HG02610 (cell line): ENCODE measurements around the gene OPN3.

Source experiments
- ATAC-seq: cut with Tn5 transposase; IDR thresholded peaks from one replicate; pipeline ENCODE4 v1.9.1; 2021; ENCODE audit warnings: mild to moderate bottlenecking, moderate library complexity; ENCODE audit not compliant: unreplicated experiment

The OPN3 gene

DNA sequence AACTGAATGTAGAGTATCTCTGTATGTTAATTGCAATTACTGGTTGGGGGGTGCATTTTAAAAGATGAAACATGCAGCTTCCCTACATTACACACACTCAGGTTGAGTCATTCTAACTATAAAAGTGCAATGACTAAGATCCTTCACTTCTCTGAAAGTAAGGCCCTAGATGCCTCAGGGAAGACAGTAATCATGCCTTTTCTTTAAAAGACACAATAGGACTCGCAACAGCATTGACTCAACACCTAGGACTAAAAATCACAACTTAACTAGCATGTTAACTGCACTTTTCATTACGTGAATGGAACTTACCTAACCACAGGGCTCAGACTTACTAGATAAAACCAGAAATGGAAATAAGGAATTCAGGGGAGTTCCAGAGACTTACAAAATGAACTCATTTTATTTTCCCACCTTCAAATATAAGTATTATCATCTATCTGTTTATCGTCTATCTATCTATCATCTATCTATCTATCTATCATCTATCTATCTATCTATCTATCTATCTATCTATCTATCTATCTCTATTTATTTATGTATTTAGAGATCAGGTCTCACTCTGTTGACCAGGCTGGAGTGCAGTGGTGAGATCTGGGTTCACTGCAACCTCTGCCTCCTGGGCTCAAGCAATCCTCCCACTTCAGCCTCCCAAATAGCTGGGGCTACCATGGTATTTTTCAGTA is 47.8 kb downstream of the OPN3 start:
- peak; percentile 90 for ATAC-seq

DNA sequence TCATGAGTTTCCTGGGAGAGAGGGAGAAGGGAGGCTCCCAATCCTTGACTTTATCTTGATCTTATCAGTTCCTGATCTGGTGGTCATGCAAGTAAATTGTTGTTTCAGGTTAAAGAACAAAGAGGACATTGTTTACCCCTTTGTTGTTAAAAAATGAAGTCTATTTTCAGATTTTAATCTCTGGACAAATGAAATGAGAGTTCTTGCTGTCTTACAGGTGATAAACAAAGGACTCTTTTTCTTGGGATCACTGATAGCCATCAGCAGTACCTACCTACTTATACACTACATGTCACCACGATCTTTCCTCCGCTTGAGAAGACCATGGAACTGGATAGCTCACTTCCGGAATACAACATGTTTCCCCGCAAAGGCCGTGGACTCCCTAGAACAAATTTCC is 48.4 kb downstream of the OPN3 start:
- ATAC-seq, result no peak

DNA sequence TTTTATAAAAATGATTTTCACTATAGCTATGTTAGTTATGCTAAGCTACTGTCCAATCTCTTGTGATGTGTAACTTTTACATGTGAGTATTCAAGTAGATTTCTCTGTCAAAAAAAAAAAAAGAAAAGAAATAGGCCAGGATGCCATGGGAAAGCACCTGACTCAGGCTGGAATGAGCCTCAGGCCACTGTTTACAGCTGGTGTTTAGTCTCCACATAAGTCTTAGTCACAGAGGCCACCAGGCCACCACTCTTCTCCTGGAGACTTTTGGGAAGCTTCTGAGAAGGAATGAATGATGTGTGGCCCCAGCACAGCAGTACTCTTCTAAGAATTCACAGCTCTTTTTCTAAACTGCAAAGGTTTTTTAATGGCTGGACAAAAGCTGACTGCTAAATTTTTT is 48.9 kb downstream of the OPN3 start:
- no peak for ATAC-seq

DNA sequence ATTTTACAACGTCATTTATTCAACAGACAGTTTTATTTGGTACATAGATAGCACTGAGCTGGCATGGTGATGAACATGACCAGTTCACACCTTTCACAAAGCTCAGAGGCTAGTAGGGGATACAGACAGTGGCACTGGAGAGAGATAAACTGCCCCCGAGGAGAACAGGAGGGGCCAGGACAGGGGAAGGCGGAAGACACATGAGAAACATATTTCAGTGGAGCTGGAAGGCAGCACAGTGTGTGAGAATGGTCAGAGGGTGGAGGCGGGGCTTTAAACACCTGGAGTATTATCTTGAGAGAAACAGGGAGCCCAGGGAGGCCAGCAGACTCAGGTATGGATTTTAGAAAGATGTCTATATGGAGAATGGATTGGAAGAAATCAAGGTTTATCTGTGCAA is 49.5 kb downstream of the OPN3 start:
- no peak for ATAC-seq

DNA sequence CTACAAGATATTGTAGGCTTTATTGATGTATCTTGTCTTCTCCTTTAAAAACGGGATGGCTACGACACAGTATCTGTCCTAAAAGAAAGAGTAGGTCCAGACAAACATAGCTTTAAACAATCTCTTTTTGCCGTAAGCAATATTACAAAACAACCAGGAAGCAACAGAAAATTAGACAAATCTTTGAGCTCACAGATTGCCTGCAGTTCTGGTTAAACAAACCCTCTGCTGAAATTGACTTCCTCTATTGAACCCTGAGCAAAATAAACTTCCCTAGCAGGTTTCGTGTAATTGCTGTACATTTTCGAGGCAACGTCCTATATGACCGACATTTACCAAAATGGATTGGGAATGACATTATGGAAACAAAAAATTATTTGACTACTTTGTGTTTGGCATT is 50.6 kb downstream of the OPN3 start:
- no peak for ATAC-seq

DNA sequence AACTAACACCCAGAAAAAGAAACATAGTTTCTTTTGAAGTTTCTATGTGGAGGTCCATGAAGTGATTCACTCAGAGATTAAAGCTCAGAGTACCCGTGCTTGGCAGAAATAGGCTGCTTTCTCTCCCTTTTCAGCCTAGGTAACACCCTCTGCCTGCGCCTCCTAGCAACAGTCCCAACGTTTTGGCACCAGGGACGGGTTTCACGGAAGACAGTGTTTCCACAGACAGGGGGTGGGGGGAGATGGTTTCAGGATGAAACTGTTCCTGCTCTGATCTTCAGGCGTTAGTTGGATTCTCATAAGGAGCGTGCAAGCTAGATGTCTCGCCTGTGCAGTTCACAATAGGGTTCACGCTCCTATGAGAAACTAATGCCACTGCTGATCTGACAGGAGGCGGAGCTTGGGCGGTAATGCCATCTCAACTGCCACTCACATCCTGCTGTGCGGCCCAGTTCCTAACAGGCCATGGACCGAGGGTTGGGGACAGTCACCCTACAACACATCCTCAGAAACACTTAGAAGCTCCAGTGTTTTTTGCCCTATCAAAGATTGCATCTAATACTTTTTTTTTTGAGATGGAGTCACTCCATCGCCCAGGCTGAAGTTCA is 53.2 kb downstream of the OPN3 start:
- ATAC-seq, result no peak

DNA sequence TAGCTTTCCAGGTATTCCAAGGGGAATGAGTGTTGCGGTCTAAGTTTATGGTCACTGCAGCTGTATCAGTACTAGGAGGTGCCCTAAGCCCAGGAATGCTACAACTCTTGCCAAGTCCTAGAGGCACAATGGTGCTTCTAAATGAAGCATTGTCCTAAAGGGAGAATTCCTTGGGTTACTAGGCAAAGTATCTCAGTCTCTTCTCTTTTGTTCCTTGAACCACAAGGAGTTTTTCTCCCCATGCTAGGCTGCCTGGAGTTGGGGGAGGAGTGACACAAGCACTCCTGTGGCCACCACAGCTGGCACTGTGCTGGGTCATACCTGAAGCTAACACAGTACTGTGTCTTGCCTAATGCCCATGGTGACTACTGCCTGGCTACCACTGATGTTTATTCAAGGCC is 57.2 kb downstream of the OPN3 start:
- ATAC-seq, result no peak

DNA sequence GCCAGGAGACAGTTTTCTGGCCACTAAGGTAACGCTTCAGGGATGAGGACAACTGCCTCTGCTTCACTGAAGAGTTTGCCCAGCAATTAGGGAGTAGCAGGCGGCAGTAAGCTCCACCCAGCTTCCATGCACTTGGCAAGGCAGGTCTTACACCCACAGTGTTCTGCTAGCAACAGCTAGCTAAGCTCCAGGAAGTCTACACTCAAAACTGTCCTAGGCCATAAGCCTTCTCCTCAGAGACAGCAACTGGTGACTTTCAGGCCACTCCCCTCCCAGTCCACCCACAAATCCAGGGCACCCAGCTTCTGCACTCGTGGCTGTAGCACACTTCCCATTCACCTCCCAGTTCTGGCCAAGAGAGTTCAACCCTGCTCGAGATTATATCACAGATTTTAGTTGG is 60.7 kb downstream of the OPN3 start:
- ATAC-seq, result no peak

DNA sequence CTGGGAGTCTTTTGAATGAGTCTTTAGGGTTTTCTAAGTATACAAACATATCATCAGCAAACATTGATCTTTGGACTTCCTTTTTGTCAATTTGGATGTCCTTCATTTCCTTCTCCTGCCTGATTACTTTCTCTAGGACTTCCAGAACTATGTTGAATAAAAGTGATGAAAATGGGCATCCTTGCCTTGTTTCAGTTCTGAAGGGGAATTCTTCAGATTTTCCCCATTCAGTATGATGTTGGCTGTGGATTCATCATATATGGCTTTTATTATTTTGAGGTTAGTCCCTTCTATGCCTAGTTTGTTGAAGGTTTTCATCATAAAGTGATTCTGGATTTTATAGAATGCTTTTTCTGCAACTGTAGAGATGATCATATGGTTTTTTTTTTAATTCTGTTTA is 66.0 kb downstream of the OPN3 start:
- ATAC-seq, result no peak

DNA sequence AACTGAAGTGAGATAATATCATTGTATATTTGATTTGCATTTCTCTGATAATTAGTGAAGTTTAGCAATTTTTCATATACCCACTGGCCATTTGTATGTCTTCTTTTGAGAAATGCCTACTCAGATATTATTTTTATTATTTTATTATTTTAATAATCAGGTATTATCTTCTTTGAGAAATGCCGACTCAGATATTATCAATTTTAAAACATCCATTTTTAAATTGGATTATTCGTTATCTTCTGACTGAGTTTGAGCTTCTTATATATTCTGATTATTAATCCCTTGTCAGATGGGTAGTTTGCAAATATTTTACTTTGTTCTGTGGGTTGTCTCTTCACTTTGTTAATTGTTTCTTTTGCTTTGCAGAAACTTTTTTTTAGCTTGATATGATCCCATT is 70.3 kb downstream of the OPN3 start:
- ATAC-seq, result no peak

DNA sequence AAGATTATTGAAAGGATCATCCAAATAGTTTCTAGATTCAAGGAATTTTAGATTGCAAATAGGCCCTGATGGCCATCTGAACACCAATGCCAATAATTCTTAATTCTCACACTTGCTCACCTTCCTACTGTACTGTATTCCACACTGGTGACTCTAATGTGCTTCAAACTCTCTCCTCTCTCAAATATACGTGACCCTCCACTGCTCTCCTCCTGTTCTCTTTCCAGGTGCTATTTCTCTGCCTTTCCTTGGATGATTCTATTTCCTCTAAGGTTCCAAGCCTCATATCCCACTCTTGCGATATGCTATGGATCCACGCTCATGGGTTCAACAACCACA is 79.4 kb downstream of the OPN3 start:
- no peak for ATAC-seq

DNA sequence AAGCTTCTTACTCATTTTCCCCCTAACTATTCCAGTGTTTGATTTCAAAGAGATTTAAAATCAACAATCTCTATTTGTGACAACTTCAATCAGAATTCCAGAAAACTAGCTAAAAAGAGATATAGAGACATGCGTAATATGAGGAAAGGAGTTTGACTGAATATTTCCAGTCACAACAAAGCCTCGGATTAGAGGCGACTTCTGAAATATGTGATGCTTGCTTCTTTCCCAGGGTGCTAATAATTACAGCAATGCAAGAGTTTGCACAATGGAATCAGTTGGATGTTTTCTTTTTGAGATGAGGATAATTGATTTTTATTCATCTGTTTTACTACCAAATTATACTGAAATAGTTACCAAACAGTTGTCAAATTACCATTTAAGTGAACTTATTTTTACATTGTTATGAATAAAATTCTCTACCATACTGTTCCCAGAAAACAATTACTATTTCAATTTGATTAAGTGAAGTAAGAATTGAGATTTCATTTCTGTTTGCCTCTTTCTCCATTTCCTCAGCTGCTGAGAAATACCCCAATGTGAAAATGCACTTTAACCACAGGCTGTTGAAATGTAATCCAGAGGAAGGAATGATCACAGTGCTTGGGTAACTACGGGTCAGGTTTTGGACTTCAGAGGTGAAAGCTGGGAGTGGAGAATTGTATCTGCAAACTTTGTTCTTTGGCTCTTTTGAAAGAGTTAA is 79.9 kb downstream of the OPN3 start:
- ATAC-seq, result no peak

DNA sequence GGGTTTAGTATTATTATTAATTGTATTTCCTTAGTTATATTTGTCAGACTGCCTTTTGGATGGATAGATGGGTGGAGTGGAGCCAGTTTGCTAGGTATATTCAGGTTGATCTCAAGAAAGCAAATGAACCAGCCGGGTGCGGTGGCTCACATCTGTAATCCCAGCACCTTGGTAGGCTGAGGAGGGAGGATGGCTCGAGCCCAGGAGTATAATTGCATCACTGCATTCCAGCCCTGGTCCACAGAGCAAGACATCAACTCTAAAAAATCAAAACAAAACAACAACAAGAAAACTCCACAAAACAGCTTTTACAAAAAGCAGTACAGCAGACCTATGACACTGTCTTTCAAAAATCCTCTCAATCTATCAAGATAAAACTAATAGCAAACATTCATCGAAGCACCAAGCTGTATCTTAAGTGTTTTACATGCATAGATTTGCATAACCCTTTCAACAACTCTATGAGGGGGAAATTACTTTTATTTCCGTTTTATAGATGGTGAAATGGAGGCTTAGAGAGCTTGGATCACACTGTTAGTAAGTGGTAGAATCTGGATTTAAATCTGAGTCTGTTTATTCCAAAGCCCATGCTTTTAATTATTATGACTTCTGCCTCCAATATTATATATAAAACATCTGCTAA is 82.5 kb downstream of the OPN3 start:
- ATAC-seq, result no peak

DNA sequence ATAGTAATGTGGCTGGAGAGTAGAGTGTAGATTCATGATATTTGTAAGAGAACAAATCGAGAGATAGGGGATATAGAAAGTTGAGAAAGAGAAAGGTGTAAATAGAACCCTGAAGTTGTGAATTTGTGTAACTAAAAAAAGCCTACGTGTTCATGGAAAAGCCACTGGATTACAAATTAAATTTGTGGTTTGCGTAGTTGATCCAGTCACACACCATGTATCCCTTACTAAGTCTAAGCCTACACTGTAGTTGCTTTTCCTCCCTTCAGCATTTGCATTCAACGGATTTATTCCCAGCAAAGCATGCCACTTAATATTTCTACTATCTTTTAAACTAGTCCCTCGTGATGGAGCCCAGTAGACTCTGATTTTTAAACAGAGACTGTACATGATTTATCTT is 83.1 kb downstream of the OPN3 start:
- ATAC-seq, result no peak

DNA sequence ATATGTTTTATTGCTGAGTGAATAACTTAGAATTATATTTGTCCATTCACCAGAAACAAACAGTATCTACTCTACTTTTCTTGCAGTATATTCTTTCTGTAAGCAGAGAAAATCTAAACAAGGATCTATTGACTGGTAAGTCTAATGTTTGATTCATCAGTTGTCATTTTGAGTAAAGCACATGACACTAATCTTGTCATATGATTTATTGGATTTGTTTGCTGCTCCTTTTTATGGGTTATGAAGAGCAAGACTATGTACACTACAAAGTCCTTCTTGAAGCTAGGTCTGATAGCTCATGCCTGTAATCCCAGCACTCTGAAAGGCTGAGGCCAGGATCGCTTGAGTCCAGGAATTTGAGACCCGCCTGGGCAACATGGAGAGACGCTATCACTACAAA is 84.6 kb downstream of the OPN3 start:
- ATAC-seq, result no peak

DNA sequence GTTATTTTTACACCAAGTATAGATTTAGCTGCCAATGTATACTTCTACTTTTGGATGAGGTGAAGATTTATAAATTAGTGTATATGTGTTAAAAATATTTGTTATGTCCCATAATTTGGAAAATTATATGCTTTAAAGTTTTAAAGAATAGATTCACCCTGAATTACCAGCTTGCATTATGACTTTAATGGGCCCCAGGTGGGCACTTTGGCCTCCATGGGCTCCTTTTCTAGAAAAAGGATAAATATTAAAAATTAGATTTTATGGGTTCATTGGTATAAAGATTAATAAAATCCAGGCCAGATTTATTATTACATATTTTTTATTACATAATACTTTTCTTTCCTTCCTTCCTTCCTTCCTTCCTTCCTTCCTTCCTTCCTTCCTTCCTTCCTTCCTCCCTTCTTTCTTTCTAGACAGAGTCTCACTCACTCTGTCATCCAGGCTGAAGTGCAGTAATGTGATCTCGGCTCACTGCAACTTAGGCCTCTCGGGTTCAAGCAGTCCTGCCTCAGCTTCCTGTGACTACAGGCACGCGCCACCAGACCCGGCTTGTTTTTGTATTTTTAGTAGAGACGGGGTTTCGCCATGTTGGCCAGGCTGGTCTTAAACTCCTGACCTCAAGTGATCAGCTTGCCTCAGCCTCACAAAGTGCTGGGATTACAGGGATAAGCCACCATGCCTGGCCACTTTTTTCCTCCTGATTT is 86.1 kb downstream of the OPN3 start:
- no peak for ATAC-seq

DNA sequence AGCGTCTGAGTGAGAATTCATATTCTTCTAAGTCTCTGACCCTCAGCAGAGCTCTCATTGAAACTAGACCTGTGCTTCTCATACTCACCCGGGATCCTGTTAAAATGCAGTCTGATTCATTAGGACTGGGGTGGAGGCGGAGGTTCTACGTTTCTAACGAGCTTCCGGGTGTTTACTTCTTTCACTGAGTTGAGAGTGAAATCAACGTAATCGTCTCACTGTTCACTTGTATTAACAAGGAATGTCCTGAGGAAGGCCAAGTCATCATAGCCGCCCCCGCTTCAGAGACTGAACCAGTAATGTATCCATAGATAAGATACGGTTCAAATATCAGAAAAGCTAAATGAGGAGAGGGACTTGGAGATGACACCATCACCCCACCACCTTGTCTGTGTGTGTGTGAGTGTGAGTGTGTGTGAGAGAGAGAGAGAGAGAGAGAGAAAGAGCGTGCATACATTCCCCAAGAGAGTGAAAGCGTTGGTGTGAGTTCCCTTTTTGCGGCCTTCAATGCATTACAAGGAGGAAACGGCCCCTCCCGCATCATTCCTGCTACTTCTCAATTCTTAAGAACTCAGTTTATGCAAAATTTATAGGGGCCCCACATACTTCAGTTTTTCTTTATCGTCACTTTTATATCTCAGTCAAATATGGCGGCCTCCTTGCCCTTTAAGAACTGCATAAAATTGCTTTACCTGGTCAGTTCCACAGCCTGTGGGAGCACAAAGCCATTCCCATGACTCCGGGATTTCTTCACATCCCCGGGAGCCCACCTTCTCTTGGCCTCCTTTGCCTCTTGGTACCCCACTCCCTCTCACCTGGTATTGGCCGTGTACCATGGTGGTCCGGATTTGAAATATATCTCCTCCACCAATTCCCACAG is 88.2 kb downstream of the OPN3 start:
- peak; percentile 78 for ATAC-seq

DNA sequence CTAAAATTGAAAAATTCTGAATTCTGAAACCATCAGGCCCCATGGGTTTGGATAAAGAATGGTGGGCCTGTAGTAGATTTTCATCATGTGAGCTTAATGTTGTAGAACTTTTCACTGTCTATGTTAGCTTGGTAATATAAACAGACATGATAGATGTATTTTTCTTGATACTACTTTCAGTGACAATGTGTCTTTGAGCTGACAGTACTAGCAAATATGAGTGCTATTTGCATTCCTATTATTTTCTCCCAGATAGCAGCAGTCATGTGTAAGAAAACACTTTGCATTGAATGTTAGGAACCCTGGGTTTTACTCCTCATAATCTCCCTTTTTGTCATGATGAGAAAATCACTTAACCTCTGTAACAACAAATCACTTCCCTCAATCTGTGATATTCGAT is 89.9 kb downstream of the OPN3 start:
- no peak for ATAC-seq

DNA sequence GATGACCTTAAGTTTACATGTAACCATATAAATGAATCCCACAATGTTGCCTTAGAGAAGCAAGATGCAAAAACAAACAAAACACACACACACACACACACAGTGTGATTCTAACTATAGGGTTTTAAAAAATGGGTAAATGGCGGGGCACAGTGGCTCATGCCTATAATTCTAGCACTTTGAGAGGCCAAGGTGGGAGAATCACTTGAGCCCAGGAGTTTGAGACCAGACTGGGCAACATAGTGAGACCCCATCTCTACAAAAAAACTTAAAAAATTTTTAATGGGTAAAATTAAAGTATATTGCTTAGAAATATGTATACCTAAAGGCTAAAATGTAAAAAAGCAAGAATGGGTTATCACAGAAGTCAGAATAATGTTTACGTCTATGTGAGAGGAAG is 92.2 kb downstream of the OPN3 start:
- ATAC-seq, result no peak
